ENCODE measurements around the gene RNF207. TPM values are rescaled to one million over a fixed set of nuclear protein-coding genes. Genes with fewer than 3 reads are reported as not detected.

RNF207 gene
- total and polyA plus RNA-seq, 9 donors, result 2.0 to 24.4 (median 7.7) TPM

- DNase-seq, result no peak
- WGBS, 3 donors, result 57 to 71% (median 64%) methylated on average over 19 of the region's 19 CpGs
- Histone ChIP-seq H3K9me3 (no peaks in the 10 kb centered on the region), H3K4me1 (ENCODE audit: insufficient read depth) (no peaks in the 10 kb centered on the region), H3K27ac (no peak overlapping the region), H3K4me3 (no peak overlapping the region), H3K27me3 (no peaks in the 10 kb centered on the region), H3K36me3 (no peaks in the 10 kb centered on the region)
- intact Hi-C loops (cut with DNase I), result loop anchor here in 1 of 4 donors (10.0 kb wide), 1 partner anchor 106 kb away; no protein-coding TSS in a partner anchor
- no peak for TF ChIP-seq POLR2A (IDR thresholded peaks at IDR 0.05)
- TF ChIP-seq CTCF (IDR thresholded peaks at IDR 0.05), result no peak
- TF ChIP-seq EP300 (IDR thresholded peaks at IDR 0.05), result no peak
Measured at GRCh38 chr1:6170742-6171201, 35.1 kb upstream of the RNF207 start.

- no peaks in the 10 kb centered on the region for H3K4me1 ChIP-seq (ENCODE audit: insufficient read depth)
- no peaks in the 10 kb centered on the region for H3K27me3 ChIP-seq
- TF ChIP-seq POLR2A (IDR thresholded peaks at IDR 0.05) (no peak), EP300 (IDR thresholded peaks at IDR 0.05) (no peak), CTCF (IDR thresholded peaks at IDR 0.05) (no peak)
- H3K27ac ChIP-seq, result no peak overlapping the region
- H3K36me3 ChIP-seq, result no peaks in the 10 kb centered on the region
- H3K9me3 ChIP-seq, result no peaks in the 10 kb centered on the region
- H3K4me3 ChIP-seq, result no peak overlapping the region
- intact Hi-C loops (cut with DNase I), result loop anchor here in 1 of 4 donors (10.0 kb wide), 1 partner anchor 107 kb away; no protein-coding TSS in a partner anchor
- no peak for DNase-seq
- WGBS, 3 donors, result 36 to 49% (median 39%) methylated on average over 10 of the region's 10 CpGs
Measured at GRCh38 chr1:6171548-6172124, 34.3 kb upstream of the RNF207 start.

GRCh38 chr1:6172549-6172948 lies 33.4 kb upstream of the RNF207 start:
- Histone ChIP-seq H3K27me3 (no peaks in the 10 kb centered on the region), H3K36me3 (no peaks in the 10 kb centered on the region), H3K4me1 (ENCODE audit: insufficient read depth) (no peaks in the 10 kb centered on the region), H3K27ac (no peak overlapping the region), H3K4me3 (no peak overlapping the region), H3K9me3 (no peaks in the 10 kb centered on the region)
- no peak for DNase-seq
- TF ChIP-seq CTCF (IDR thresholded peaks at IDR 0.05) (no peak), POLR2A (IDR thresholded peaks at IDR 0.05) (no peak), EP300 (IDR thresholded peaks at IDR 0.05) (no peak)
- intact Hi-C loops (cut with DNase I), result loop anchor here in 1 of 4 donors (10.0 kb wide), 1 partner anchor 108 kb away; no protein-coding TSS in a partner anchor
- WGBS, 3 donors, result 67 to 88% (median 70%) methylated on average over 10 of the region's 10 CpGs

GRCh38 chr1:6174621-6175410 lies 31.1 kb upstream of the RNF207 start:
- peaks cover 2% of the 10 kb centered on the region for H3K4me1 ChIP-seq (ENCODE audit: insufficient read depth)
- TF ChIP-seq EP300 (IDR thresholded peaks at IDR 0.05), result no peak
- WGBS, 3 donors, result 85 to 92% (median 88%) methylated on average over 5 of the region's 5 CpGs
- intact Hi-C loops (cut with DNase I), result loop anchor here in 2 of 4 donors (5.0 to 10.0 kb wide), 2 partner anchors 110 to 128 kb away; partner anchors contain the start of gene KCNAB2 (in 1 of the 2)
- H3K9me3 ChIP-seq, result no peaks in the 10 kb centered on the region
- H3K4me3 ChIP-seq, result no peak overlapping the region
- no peak overlapping the region for H3K27ac ChIP-seq
- DNase-seq, result no peak
- no peaks in the 10 kb centered on the region for H3K27me3 ChIP-seq
- H3K36me3 ChIP-seq, result no peaks in the 10 kb centered on the region
